ENCODE data around the gene GATAD2B.

GRCh38 chr1:153760440-153760839, 162.3 kb downstream of the GATAD2B start:
- TF ChIP-seq TOX (CRISPR knock-in tag; IDR thresholded peaks at IDR 0.05; ENCODE audit: borderline replicate concordance) (no peak), ZFP30 (CRISPR knock-in tag; IDR thresholded peaks at IDR 0.05) (no peak), ZC3H10 (CRISPR knock-in tag; IDR thresholded peaks at IDR 0.05) (no peak), ZNF70 (CRISPR knock-in tag; IDR thresholded peaks at IDR 0.05) (no peak), RARB (CRISPR knock-in tag; IDR thresholded peaks at IDR 0.05) (no peak), CSDC2 (CRISPR knock-in tag; IDR thresholded peaks at IDR 0.05) (no peak), TSHZ2 (CRISPR knock-in tag; IDR thresholded peaks at IDR 0.05) (no peak), ZNF8 (CRISPR knock-in tag; IDR thresholded peaks at IDR 0.05) (no peak)
